Activated CD4-positive, CD25-positive, alpha-beta regulatory T cell (primary cell): ENCODE measurements around the gene IGF1R.

ENCODE experiments used
- DNase-seq, 4 experiments: peaks; one replicate each; lab custom pipeline; 2025; lab: John Stamatoyannopoulos, UW

IGF1R gene

DNA sequence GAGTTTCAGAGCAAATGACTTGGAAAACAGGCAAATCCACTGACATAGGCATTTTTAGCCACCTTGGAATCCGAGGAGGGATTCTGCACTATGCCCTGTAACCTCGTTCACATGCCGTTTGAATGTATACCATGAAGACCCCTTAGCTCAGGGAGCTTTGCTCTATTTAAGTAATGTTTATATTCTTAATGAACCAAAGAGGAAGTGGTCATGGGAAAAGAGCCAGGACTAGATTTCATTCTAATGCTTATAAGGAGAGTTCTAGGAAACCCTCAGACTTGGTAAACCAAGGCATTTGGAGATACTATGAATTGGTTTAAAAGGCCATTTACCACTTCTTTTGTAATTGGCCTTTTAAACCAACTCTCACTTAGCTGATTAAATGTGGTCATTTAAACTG lies 178.9 kb downstream of the IGF1R start:
- no peak for DNase-seq

DNA sequence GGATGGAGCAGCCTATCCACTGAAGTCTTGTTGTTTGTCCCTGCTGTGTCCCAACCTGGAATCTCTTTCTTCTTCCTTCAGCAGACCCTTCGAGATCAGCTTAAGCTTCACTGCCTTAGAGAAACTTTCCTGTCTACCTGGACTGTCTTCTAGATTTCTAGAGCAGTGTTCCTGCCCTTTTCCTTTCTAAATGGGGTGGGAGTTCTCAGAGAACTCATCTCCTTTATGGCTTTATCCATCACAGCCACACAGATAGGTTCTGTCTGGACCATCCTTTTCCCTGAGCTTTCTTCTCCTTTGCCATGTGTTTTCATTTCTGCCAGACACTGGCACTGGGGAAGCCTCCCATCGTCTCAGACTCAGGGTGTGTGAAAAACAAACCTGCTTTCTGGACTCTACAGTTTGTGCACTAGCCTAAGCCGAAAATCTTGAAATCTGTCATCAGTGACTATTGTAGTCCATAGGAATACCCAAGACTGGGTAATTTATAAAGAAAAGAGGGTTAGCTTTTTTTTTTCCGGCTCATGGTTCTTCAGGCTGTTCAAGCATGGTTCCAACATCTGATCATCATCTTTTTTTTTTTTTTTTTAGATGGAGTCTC lies 181.8 kb downstream of the IGF1R start:
- no peak for DNase-seq

DNA sequence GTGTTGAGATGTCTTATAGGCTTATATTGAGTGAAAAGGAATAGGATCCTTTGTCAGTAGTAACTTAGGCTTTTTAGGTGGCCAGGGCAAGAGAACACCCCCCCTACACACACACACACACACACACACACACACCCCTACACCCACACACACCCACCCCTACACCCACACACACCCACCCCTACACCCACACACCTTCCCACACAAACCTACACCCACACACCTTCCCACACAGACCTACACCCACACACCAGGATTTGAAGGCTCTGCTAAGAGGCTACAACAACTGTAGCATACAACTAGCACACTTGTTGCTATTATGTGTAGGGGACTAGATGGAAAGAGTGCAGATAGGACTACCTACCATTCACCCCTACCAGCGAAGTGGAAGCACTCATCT lies 186.6 kb downstream of the IGF1R start:
- DNase-seq, result no peak

DNA sequence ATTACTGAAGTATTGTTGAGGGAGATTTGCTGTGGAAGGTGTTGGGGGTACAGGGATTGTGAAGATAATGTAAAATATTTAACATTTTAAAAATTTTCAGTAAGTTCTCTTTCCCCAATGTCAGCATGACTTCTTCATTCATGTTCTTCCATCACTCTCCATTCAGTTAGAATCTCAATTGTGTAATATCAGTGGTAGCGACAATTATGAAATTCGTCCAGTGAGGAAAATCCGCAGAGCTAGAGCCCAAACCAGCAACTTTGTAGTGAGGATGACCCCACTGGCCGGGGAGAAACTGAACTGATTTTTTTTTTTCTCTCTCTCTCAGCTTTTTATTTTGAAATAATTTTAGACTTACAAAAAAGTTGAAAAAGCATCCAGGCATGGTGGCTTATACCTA lies 187.5 kb downstream of the IGF1R start:
- DNase-seq, result no peak

DNA sequence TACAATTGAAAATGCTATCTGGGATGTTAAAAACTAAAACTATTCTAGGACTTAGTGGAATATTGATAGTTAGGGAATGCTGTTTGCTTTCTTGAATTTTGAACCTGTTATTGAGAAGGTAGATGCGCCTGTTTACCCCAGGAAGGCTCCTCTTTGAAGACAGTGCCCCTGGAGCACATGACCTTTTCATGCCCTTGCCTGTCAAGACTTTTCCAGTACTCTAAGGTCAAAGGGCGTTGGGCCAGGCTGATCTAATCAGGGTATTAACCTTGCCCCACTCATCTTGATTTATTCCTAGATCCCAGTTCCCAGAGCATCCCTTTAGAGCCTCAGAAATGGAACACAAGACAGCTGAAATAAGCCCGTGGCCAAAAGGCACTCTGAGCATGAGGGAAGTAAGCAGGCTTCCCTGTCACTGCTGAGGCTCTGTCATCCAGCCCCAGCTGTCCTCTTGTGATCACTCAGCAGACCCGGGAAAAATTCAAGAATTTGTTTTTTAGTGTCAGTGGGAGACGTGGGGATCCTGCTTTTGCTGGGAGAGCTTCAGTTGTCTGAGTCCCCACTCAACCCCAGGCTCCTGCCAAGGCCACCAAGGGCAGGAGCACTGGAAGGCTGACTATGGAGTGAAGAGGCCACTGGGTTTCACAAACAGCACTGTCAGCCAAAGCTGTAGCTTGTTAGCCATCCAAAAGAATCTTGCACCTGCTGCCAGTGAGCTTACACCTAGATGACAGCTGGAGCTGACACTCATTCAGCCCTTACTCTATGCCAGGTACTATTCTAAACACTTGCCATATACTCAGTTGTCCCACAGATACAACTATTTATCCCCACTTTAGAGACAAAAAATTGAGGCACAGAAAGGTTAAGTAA lies 190.3 kb downstream of the IGF1R start:
- DNase-seq, result no peak

DNA sequence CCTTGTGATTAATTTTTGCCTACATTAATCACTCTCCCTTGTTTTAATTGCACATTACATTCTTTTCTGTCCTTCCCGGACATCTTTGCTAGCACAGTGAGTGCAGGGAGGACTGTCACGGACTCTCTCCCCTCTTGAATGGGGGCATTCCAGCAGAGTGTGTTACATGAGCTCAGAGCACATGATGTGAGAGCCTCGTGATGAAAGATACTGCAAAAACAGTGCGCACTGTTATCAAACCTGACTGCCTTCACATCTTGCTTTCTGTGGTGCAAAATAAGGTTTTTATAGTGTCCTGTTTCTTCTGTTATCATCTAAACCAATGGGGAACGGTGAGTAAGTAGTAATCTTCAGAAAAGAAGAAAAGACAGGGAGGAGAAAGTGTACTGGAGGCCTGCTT lies 191.7 kb downstream of the IGF1R start:
- DNase-seq, result no peak

DNA sequence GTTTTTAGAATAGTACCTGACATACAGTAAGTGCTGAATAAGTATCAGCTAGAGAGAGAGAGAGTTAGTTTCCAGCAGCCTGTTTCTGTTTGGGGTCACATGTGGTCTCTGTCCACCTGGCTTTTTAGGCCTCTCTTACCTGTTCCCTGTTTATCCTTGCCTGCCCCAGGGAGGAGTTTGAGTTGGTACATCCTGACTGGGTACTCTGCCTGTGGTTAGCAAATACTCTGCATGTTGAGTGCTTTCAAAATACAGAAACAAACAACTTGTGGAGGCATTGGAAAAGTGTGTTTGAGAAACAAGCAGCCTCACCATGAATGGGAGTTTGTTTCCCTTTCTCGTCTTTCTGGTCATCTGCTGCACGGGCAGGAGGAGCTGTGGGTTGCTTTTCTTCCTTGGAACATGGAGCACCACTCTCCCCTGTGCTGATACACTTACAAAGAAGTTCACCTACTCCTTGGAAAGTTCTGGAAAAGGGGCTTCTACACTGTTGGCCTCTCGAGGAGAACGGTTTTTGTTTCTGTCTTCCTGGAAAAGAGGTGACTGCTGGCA lies 193.2 kb downstream of the IGF1R start:
- DNase-seq, result no peak

DNA sequence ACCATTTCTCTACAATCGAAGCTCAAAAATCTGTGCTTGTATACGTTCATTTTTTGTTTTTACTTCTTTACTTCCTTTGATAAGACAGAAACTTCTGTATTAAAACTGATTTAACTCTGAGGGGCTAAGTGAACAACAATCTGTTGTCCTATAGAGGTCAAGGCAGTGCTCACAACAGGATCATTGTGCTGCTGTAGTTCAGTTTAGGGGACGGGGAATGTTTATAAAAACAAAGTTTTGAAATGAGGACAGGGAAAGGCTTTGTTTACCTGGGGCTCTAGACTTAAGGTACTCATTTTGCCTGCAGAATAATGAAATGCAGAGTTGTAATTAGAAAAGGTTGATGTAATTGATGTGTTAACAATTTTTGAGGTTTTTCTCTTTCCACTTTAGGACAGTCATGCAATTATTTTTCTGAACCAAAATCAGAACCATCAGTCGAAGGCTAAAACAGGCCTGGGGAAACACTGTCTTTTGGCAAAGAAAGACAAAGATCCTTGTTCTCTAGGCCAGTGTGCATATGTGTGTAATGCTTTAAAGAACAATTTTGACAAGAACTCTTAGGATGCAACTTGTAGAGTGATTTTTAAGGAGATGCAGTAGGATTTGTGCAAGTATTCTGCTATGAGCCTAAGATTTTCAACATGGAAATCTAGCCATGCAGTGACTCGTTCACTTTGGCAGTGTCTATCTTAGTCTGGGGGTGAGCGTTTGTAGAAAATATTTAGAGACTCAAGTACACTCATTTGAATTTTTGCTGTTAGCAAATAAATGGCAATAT lies 194.0 kb downstream of the IGF1R start:
- no peak for DNase-seq

DNA sequence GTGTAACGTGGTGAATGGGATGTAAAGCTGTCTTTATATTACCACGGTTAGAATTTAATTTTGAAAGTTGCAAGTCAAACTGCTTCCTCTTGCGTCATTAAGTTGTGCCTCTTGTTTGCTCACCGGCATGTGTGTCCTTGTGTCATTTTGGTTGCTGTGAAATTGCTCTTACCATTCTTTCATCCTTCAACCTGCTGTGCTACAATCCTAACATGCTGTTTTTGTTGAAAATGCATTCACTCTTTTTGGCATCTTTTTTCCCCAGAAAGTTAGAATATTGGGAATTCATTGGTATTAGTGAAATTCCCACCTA lies 194.6 kb downstream of the IGF1R start:
- no peak for DNase-seq

DNA sequence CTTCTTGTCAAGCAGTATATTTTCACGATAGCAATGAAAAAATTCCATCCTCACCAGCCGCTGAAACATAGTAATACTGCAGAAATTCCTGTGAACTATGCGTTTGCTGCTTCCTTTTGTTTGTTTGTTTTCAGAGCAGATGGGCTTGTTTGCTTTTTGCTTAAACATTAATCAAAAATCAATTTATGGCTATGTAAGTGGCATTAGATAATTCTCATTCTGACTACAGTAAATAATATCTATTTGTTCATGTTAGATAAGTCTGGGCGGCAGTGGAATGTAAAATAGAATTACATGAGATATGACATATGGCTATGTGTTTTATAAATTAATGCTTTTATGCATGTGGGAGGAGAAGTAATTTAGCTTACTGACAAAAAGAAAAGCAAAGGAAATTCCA lies 195.5 kb downstream of the IGF1R start:
- no peak for DNase-seq

DNA sequence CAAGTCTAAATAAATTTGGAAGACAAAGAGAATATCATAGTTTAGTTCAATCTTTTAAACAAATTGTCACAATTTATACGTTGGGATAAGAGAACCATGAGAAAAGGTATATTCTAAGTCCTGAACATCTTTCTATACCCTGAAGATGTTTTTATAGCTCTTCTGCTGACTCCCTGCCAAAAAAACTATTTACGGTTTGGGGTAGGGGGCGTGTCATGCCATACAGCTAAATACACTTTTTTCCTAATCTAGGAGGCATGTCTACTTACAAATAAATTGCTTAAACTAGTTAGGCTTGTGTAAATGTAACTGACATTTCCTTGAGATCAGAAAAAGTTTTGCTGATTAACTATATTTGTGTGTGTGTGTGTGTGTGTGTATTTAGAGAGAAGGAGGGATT lies 195.9 kb downstream of the IGF1R start:
- DNase-seq, result no peak

DNA sequence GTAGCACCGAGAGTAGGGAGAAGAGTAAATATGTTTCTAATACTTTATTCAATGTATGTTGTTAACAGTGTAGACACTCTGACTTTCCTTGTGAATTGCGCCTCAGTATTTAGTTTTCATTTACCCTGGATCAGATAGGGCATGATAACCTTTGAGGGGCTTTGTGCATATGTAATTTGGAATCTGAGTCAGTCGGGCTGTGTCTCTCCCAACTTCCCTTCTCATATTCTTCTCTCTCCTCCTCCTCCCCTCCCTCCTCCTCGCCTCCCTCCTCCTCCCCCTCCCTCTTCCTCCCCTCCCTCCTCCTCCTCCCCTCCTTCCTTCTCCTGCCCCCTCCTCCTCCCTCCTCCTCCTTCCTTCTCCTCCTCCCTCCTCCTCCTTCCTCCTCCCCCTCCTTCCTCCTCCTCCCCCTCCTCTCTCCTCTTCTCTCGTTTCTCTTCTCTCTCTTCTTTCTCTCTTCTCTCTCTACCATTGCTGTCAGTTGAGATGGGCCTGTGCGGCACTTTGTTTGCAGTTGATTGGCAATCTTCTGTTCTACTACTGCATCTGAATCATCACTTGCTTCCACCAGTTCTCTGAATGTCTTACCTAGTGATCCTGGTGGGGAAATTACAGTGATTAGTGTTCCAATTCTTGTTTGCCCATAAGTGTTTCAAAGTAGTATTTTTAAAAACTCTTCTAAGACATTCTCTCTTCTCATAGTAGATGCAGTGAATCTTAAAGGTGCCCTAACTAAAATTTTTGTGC lies 197.0 kb downstream of the IGF1R start:
- no peak for DNase-seq

DNA sequence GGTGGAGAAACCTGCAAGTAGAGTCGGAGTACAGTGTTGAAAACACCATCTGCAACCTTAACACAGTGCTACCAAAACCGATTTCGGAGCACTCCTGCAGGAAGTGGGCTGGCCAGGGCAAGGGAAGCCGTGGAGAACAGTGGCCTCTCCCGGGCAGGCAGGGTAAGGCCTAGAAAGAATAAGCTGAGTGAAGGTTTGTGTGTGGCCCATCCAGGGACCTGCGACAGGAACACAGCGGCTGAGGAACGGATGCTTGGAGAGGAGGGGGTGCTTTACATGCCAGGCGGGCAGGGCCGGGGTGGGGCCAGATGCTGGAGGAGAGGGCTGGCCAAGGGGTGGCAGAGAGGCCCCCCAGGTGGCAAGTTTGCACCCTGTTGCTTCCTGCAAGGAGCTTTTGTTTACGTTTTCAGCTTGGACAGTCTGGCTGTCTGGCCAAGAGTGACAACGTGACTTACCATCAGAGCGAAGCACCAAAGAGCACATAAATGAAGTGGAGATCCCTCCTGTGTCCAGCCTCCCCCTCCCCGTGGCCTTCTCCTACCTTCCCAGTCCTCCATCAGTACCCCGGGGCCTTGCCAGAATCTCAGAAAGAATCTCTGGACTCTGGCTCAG lies 202.7 kb downstream of the IGF1R start:
- peak; percentile 11 to 50 (median 20) for DNase-seq

DNA sequence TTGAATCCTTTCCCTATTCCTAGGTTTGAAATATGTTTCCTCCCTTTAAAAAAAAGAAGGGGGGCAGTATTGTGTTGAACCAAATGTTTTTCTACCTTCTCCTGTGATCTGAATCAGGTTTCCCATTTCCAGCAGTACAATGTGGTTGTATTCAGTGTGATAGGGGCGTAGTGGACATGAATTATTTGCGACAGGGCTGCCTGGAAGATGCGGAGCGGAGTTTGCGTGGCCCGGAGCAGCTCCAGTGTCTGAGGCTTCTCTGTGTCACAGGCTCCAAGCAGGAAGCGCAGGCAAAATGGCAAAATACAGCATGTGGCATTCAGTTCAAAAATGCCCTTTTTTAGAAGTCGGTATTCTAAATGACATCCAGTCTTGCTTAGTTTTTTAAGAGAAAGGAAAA lies 204.8 kb downstream of the IGF1R start:
- peak; percentile 5 to 28 (median 14) for DNase-seq

DNA sequence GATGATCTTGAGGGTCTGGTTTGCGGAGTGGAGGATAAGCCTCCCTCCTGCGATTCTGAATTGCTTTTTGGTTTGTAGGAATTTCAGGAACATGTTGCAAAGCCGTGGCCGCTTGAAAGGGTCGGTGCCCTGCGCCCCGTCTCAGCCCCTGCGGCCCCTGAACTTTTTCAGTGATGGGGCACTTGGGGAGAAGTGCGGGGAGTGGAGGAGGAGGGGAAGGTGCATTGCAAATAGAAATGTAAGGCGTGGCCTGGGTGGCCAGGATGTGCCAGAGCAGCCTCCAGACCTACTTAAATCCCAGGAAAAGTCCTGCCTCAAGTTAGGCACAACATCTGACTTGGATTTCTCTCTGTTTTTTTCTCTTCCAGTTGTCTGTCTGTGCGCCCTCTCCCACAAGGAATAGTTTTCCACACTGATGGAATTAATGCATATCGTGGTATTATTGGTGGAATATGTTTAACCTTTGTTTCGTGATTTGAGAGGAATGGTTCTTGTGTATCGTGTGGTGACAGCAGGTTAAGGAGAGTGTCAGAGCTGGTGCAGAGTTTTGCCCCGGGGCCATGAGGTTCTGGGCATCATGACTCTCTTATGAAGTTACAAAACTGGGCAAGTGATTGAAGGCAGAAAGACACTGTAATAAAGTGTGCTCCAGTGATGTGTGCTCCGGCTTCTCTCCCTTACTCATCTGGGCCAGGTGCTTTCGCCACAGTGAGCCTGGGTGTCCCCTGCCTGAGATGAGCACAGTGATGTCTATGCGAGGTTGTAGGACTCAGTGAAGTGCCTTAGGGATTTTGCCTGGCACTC lies 205.5 kb downstream of the IGF1R start:
- no peak for DNase-seq

DNA sequence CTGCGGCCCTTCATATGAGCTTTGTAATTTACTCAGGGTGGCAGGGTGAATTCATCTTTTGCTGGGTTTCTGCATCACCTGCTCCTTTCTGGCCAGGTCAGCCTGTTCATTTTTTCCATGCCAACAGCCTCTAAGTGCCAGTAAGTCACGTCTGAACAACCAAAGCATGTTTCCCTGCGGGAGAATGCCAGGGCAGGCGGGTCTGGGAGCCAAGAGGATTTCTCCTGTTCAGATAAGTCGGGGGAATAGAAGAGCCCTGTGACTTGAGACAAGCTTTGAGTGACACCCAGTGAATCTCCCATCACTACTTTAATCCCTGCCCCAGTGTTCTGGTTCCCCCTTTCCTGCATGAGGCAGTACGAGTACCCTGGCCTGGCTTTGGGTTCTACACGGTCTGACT lies 206.2 kb downstream of the IGF1R start:
- no peak for DNase-seq

DNA sequence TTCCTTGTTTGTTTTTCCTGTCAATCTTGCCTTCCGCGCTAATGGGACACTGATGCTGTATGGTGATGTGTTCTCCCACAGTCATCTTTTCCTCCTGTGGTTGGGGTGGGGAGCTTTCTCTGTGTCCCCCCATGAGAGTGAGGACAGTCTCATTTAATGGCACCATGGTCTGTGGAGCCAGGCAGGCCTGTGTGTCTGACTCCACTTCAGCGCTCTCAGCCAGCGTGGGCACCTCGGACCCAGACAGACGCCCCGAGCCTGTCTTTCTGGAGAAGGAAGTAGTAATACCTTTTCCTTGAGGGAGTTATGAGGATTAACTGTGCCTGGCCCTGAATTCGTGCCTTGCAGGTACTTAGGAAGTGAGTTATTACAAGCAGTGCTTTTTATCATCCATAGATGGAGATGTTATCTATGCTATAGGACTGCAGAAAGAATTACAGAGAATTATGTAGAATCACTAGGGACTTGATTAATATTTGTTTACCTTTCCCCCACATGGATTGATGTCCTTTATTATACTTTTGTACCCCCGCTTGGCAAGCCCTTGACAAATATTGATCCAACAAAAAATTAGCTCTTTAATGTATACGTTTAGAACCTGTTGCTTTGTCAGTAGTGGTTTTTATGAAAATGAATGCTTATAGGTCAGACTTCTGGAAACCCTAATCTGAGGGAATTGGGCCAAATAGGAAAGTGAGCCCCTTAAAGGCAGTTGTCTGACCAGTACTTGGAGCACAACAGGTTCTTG lies 206.9 kb downstream of the IGF1R start:
- DNase-seq, result no peak

DNA sequence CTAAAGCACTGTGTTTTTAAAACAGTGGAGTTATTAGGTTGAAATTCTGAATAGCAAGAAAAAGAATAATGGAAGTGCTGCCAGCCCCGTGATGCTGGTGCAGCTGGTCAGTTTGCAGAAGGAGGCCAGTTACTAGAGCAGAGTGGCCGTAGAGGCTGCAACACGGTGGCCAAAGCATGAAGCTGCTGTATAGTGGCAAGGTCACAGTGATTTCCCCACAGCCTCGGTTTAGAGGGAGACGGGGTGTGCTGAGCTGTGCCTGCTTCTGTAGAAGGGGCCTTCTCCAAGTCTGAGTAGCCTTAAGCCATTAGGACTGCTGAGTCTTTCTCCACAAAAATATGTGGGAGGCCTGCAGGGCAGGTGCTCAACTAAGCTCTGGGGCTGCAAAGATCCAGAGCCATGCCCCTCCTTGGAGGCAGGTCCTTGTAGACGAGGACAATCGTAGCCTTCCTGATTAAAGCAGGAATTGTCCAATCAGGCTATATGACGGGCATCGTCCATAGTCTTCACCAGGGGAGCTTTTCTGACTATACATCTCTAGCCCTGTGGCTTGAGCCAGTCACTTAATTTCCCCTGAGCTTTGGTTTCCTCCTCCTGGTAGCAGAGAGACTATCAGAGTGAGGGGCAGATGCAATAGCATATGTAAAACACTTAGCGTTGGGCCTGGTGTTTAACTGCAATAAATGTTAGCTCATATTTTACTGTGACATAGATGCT lies 207.6 kb downstream of the IGF1R start:
- DNase-seq, result no peak

DNA sequence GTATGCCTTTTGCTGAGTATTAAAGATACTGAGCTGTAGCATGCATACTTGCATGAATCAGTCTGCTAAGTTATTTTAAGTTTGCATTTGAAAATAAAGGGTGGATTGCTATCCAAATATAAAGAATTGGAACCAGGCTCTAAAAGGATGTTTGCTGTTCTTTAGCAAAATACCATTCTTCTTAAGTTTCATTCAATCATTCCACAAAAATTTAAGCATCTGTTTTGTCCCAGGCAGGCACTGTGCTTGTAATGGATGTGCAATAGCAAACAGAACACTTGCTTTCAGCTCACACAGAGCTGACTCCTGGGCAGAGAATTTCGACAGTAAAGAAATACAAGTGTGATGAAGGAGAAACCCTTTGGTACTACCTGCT lies 208.2 kb downstream of the IGF1R start:
- DNase-seq, result no peak
